Hepatic stellate cell (primary cell): ENCODE results near the gene DNAJB1.
A peak's percentile ranks its signal among the peaks of the same experiment; 100 is the strongest.
"Not testable (repeated sequence)": the region's sequence is repeated elsewhere in the genome, so short reads cannot be mapped to it uniquely, and the experiment has no call there.

Experiments
- DNase-seq: peaks from one replicate; pipeline ENCODE4 v3.0.0; 2011; ENCODE audit warnings: low spot score

Gene DNAJB1

GRCh38 chr19:14520543-14520942 lies 2.3 kb upstream of the DNAJB1 start:
- DNase-seq, result no peak

DNA sequence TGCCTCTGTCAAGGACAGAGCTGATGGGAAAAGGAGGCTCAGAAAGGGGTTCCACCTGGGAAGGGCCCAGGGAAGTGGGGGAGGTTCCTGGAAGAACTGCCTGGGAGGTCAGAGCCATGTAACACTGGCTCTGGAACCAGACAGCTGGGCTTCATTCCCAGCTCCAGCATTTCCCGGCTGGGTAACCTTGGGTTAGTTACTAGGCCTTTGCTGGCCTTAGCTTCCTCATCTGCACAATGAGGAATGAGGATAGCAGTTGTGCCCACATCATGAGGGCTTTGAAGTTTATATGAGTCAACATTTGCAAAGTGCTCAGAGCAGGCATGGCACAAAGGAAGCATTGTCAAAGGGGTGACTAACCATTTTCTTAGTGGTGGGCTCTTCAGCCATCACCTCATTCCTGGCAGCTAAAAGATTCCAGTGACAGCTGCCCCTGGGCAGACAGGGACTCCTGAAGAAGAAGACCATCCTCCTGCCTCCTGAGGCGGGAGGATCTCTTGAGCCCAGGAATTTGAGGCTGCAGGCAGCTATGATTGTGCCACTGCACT lies 1.7 kb upstream of the DNAJB1 start:
- DNase-seq, result no peak

- no peak for DNase-seq
Observed at GRCh38 chr19:14519245-14519859, 1.2 kb upstream of the DNAJB1 start.

DNA sequence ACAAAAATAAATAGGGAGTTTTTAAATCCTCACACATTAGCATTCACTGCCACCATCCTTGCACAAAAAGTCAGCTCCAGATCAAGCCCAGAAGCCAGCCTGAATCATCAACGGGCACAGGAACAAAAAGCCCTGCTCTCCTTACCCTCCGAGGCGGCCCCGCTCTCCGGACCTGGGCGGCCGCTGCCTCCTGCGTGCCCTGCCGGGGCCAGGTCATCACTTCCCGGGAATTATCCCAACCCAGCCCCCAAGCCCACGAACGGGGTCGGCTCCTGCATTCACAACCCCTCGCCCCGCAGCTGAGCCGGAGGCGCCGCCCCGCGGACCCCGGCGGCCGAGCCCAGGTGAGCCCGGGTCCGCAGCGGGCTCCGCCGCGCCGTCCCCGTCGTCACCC lies 754 bp downstream of the DNAJB1 start:
- DNase-seq, result peak; percentile 42

DNA sequence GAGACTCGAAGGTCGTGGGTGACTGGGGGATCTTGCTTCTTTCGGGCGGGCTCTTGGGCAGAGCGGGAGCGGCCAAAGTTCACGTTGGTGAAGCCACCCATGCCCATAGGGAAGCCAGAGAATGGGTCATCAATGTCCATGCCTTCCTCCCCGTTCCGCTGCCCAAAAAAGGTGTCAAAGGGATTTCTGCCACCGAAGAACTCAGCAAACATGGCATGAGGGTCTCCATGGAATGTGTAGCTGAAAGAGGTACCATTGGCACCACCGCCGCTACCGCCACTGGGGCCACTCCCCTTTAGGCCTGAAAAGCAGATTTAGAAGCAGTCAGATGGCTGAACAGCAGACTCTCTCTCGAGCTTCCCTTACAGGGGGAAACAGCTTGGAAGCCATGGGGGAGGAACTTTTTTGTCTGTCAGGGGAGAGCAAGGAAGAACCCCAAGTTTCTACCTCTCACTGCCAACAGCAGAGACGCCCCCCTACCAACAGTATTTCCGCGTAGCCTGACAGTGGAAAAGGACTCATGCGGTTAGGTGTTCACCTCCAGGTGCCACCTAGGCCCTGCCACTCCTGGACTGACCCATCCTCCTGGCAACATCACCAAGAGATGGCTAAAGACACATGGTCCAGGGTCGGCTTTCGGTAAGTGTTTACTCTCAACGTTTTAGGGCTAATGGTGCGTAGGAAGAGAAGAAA lies 1.3 kb downstream of the DNAJB1 start:
- DNase-seq, result no peak

DNA sequence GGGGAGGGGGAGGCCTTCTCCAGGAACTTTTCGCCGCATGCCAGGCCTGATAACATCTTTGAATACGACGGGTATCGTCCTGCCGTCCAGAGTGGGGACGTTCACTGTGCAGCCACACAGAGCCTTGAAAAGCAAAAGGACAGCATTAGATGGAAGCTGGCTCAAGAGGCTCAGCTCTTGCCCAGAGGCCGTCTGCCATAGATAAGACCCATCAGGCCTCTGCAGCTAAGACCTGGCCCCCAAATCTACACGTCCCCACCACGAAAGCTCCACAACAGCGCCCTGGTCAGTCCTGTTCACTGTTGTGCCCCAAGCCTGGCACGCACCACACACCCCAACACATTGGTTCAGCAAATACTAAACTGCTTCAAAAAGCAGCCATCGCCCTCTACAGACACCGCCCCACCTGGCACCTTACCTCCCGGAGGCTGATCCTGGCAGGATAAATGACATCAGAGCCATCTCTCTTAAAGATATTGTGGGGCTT lies 2.1 kb downstream of the DNAJB1 start:
- no peak for DNase-seq

DNA sequence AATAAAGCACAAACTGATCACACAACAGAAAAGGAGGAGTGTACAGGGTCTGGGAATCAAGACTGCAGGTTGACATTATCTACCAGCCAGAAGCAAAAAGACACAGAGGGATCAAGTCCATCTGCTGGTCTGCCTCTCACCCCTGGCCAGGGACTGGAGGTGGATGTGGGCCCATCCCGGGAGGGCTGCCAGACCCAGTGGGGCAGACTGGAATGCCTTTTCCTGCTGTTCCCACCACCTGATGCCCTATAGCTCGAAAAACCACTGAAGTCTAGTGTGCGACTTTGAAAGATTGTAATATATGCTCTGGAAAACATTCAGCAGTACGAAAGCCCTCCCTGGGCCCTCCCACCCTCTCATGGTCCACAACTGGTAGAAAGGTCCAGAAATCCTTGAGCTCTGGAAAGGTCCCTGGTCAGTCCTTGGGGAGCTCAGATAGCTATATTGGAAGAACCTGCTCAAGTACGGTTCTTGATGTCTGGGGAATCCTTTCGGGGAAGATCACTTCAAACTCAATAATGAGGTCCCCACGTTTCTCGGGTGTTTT lies 2.6 kb downstream of the DNAJB1 start:
- no peak for DNase-seq

- DNase-seq, result no peak
Observed at GRCh38 chr19:14514215-14514863, 3.9 kb downstream of the DNAJB1 start.

GRCh38 chr19:14512406-14512961 lies 5.7 kb downstream of the DNAJB1 start:
- DNase-seq, result no peak

- DNase-seq, result no peak
Observed at GRCh38 chr19:14511229-14511593, 7.0 kb downstream of the DNAJB1 start.

DNA sequence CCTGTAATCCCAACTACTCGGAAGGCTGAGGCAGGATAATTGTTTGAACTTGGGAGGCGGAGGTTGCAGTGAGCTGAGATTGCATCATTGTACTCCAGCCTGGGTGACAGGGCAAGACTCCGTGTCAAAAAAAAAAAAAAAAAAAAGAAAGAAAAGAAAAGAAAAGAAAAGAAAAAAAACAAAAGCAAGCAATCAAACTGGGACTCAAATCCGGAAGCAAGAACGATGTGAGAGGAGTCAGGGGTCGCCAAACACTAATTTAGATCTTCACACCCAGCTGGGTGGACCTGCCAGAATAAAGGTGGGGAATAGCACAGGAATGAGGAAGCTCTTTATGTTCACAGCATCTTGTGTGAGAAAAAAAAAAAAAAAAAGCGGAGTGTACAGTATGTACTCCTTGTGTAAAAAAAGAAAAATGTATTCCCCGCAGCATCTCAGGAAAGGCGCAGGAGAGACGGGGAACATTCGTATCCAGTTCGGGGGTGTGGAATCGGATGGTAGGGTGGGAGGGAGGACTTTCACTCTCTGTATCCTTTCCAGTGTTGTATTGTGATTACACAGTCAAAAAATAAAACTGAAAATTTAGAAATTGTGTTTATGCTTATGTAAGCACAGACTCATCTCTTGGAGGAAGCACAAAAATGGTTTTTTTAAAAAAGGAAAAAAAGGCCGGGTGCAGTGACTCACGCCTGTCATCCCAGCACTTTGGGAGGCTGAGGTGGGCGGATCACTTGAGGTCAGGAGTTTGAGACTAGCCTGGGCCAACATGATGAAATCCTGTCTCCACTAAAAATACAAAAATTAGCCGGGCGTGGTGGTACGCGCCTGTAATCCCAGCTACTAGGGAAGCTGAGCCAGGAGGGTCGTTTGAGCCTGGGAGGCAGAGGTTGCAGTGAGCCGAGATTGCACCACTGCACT lies 7.6 kb downstream of the DNAJB1 start:
- DNase-seq, result peak; percentile 38

- DNase-seq, result peak; percentile 64
Observed at GRCh38 chr19:14507704-14508542, 10.3 kb downstream of the DNAJB1 start.

DNA sequence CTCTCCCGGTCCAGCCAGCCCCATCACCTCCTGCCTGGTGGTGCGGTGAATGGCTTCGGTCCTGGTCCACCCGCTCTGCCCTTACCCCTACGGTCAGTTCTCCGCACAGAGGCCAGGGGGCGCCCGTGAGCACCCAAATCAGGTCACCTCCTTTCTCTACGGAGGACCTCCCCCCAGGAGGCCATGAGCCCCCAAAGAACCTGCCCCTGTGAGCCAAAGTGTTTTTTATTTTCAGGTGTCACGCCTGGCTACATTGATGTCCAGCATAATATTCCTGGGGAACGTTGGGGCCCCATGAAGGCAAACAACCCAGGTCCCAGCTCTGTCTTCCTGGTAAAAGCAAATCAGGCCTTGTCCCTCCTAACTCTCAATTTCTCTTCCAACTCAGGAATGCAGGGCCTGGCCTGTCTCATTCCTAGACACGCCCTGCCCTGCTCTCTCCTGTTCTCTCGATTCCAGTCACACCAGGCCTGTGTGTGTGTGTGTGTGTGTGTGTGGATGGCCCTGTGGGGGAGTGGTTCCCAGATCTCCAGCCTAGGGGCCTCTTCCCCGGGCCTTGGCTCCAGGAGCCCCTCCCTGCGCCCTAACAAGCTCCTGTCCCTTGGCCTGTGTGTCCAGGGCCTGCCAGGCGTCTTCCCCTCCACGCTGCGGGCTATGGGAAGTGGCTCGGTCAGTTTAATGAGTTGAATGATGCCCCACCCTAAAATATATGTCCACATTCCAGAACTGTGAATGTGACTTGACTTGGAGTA lies 12.5 kb downstream of the DNAJB1 start:
- DNase-seq, result peak; percentile 77

DNA sequence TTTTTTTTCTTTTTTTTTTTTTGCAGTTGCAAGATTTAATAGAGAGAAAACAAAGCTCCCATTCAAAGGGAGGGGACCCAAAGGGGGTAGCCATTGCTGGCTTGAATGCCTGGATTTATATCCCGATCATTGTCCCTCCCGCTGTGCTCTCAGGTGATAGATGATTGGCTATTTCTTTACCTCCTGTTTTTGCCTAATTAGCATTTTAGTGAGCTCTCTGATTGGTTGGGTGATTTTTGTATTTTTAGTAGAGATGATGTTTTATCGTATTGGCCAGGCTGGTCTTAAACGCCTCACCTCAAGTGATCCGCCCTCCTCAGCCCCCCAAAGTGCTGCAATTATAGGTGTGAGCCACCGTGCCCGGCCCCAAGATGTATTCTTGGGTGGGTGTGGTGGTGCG lies 13.6 kb downstream of the DNAJB1 start:
- not testable (repeated sequence) for DNase-seq

- no peak for DNase-seq
Observed at GRCh38 chr19:14503285-14503684, 14.9 kb downstream of the DNAJB1 start.

DNA sequence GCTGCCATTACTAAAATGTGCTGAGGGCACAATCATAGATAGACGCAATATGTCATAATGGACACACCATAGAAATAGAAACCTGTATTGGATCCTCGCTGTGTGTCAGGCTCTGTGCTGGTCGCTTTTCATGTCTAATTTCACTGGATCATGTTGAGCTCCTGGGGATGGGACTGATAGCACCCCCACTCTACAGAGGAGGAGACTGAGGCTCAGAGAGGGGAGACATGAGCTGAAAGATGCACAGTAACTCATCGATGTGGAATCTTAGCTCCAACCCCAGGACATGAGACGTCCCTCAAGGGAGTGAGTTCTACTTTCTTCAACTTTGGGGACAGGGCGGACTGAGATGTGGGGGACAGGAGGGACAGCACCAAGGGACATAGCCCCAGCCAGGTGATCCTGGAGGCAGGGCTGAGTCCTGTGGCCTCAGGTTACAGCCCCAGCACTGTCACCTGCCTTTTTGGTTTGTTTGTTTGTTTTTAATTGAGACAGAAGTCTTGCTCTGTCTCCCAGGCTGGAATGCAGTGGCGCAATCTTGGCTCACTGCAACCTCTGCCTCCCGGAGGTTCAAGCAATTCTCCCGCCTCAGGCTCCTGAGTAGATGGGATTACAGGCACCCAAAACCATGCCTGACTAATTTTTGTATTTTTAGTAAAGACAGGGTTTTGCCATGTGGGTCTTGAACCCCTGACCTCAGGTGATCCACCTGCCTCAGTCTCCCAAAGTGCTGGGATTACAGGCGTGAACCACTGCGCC lies 15.7 kb downstream of the DNAJB1 start:
- DNase-seq, result no peak

DNA sequence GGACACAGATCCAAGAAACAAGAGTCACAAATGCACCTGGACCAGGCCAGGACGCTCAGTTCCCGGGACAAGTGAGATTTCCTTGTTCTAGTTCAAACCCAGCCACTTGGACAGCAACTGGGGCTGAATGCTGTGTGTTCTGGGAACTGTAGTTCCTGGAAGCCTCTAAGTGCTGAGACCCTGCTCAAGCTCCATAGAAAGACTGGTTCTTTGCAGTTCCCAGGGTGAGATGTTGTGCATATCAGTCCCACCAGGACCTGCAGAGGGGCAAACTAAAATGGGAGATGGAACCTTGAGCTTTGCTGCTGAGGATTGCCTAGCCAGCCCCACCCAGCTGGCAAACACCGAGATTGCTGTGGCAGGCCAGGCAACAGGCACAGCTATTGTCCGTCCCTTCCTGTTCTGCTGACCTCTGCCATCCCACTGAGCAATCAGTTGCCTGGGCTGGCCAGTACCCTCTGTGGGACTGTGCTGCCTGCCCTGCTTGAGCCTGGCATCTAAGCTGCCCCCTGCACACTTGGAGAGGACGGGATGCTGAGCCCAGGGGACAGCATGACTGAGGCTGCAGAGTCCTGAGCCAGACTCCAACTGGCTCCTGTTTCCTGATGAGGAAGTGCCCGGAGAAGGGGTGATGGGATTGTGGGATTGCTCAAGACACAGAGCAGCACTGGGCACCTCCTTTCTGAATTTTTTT lies 20.8 kb downstream of the DNAJB1 start:
- no peak for DNase-seq

DNA sequence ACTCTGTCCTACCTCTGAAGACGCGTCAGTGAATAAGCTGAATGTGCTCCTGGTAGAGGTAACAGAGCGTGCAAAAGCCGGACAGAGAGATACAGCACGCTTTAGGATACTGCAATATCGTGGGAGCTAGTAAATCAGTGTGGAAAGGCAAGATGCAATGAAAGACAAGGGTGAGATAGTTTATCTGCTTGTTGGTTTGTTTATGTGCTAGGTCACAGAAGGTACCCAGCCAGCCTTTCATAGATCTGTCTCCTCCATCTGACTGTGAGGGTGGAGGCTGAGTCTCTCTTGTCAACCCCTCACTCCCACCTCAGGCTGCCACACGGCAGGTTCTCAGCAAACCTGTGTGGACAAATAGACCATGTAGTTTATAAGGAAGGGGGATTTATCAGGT lies 21.4 kb downstream of the DNAJB1 start:
- no peak for DNase-seq
